ENCODE measurements around the gene BCL2L13.

BCL2L13 gene

DNA sequence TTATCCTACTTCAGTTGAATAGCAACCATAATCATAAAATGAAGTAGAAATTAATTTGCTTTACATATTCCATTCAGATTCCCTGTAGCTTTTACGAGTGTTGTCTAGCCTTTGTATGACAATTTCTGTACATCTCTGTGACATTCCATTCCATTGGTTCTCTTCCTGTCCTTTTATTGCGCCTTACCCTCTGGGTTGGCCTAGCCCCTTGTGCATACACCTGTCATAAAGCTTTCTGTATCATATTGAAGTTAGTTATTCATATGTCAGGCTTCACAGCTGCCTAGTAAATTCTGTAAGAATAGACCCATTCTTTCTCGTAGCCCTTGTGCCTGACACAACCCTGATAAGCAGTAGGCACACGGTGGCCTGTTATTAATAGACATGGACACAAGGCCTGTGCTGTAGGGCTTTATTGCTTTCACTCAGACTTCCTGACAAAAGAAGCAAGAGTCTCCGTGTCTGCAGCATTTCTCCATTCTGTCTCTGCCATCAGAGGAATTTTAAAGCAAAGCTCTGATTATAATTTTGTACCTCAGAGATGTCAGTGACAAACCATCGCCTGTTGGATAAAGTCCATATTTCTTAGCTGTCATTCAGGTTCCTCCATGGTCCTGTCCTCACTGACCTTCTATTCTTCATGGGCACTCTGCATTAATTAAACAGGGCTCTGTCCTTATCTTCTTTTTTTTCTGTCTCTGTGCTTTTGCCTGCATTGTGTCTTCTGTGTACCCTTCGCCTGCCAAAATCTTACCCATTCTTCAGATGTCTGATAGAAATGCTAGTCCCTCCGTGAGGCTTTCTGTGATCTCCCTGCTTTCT, 86.3 kb downstream of the BCL2L13 start:
- Histone ChIP-seq H3K4me3 (no peak overlapping the region), H3K9me3 (no peaks in the 10 kb centered on the region), H3K4me1 (peaks cover 0 to 43% (median 24%) of the 10 kb centered on the region in 4 donors), H3K27me3 (no peaks in the 10 kb centered on the region), H3K36me3 (peaks cover 6 to 28% (median 21%) of the 10 kb centered on the region in 3 donors), H3K27ac (peak overlapping the region; percentile 44 to 67)
- intact Hi-C loops (cut with DNase I; ENCODE audit: low total_unique reads), result loop anchor here (10.0 kb wide), 1 partner anchor 1590 kb away; no protein-coding TSS in a partner anchor
- DNase-seq, result no peak
- TF ChIP-seq, protein P1, sequence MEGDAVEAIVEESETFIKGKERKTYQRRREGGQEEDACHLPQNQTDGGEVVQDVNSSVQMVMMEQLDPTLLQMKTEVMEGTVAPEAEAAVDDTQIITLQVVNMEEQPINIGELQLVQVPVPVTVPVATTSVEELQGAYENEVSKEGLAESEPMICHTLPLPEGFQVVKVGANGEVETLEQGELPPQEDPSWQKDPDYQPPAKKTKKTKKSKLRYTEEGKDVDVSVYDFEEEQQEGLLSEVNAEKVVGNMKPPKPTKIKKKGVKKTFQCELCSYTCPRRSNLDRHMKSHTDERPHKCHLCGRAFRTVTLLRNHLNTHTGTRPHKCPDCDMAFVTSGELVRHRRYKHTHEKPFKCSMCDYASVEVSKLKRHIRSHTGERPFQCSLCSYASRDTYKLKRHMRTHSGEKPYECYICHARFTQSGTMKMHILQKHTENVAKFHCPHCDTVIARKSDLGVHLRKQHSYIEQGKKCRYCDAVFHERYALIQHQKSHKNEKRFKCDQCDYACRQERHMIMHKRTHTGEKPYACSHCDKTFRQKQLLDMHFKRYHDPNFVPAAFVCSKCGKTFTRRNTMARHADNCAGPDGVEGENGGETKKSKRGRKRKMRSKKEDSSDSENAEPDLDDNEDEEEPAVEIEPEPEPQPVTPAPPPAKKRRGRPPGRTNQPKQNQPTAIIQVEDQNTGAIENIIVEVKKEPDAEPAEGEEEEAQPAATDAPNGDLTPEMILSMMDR (IDR thresholded peaks at IDR 0.05), result no peak

DNA sequence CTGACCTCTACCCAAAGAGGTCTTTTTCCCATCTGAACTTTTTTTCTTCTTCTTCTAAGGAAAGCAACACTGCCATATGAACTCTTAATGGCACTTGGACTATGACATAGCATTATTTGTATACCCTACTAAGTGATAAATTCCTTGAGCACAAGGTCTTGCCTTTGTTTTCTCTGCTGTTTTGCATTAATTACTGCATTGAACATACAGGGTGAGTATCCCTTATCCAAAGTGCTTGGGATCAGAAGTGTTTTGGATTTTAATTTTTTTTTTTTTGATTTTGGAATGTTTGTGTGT, 86.9 kb downstream of the BCL2L13 start:
- Histone ChIP-seq H3K27ac (peak overlapping the region; percentile 44 to 67), H3K4me3 (no peak overlapping the region), H3K4me1 (peaks cover 0 to 43% (median 24%) of the 10 kb centered on the region in 4 donors), H3K36me3 (peaks cover 12 to 33% (median 26%) of the 10 kb centered on the region in 3 donors), H3K9me3 (no peaks in the 10 kb centered on the region), H3K27me3 (no peaks in the 10 kb centered on the region)
- DNase-seq, result no peak
- intact Hi-C loops (cut with DNase I; ENCODE audit: low total_unique reads), result loop anchor here (10.0 kb wide), 1 partner anchor 1589 kb away; no protein-coding TSS in a partner anchor
- TF ChIP-seq, protein P1 (IDR thresholded peaks at IDR 0.05), result no peak

DNA sequence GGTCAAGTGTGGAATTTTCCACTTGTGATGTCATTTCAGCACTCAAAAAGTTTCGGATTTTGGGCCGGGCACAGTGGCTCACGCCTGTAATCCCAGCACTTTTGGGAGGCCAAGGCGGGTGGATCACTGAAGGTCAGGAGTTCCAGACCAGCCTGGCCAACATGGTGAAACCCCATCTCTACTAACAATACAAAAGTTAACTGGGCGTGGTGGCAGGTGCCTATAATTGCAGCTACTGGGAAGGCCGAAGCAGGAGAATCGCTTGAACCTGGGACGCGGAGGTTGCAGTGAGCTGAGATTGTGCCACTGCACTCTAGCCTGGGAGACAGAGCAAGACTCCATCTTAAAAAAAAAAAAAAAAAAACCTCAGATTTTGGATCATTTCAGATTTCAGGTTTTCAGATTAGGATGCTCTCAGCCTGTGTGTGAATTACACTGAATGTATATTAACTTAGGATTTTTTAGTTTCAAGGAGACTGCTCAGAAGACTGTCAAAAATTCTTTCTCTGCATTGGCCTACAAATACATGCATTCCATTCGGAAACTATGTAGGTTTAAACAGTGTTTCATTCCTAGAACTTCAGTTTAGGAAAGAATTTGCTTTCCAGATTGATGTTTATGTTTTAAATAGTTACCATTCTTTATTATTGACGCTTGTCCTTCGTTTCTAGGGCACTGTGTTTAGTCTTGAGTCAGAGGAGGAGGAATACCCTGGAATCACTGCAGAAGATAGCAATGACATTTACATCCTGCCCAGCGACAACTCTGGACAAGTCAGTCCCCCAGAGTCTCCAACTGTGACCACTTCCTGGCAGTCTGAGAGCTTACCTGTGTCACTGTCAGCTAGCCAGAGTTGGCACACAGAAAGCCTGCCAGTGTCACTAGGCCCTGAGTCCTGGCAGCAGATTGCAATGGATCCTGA, 87.7 kb downstream of the BCL2L13 start:
- peak overlapping the region; percentile 17 to 67 for H3K27ac ChIP-seq
- intact Hi-C loops (cut with DNase I; ENCODE audit: low total_unique reads), result loop anchor here (10.0 kb wide), 1 partner anchor 1589 kb away; no protein-coding TSS in a partner anchor

DNA sequence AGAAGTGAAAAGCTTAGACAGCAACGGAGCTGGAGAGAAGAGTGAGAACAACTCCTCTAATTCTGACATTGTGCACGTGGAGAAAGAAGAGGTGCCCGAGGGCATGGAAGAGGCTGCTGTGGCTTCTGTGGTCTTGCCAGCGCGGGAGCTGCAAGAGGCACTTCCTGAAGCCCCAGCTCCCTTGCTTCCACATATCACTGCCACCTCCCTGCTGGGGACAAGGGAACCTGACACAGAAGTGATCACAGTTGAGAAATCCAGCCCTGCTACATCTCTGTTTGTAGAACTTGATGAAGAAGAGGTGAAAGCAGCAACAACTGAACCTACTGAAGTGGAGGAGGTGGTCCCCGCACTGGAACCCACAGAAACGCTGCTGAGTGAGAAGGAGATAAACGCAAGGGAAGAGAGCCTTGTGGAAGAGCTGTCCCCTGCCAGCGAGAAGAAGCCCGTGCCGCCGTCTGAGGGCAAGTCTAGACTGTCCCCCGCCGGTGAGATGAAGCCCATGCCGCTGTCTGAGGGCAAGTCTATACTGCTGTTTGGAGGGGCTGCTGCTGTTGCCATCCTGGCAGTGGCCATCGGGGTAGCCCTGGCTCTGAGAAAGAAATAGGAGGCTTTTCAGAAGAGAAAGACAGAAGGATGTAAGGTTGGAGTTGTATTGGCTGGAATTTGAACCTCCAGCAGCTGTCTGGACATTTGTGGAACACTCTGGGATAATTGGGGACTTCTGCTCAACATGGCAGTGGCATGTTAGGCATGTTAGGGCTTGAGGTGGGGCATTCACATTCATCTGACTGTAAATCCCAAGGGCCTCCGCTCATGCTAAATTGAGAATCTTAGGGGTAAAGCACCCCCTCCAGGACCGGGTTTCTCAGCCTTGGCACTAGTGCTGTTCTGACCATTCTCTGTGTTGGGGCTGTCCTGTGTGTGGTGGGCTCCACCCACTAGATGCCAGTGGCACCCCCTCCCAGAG, 88.7 kb downstream of the BCL2L13 start:
- Histone ChIP-seq H3K4me1 (peaks cover 0 to 43% (median 24%) of the 10 kb centered on the region in 4 donors), H3K4me3 (no peak overlapping the region), H3K9me3 (no peaks in the 10 kb centered on the region), H3K36me3 (peaks cover 18 to 47% (median 27%) of the 10 kb centered on the region in 3 donors), H3K27ac (peak overlapping the region; percentile 17 to 67), H3K27me3 (no peaks in the 10 kb centered on the region)
- DNase-seq, result no peak
- TF ChIP-seq, protein P1 (IDR thresholded peaks at IDR 0.05), result no peak
- intact Hi-C loops (cut with DNase I; ENCODE audit: low total_unique reads), result loop anchor here (10.0 kb wide), 1 partner anchor 1588 kb away; no protein-coding TSS in a partner anchor

More for the DNA sequence above, 87.7 kb downstream of the BCL2L13 start:
- DNase-seq, result no peak
- TF ChIP-seq, protein P1 (IDR thresholded peaks at IDR 0.05), result no peak
- H3K9me3 ChIP-seq, result no peaks in the 10 kb centered on the region
- peaks cover 16 to 38% (median 27%) of the 10 kb centered on the region in 3 donors for H3K36me3 ChIP-seq
- H3K4me1 ChIP-seq, result peaks cover 0 to 43% (median 24%) of the 10 kb centered on the region in 4 donors
- no peaks in the 10 kb centered on the region for H3K27me3 ChIP-seq
- no peak overlapping the region for H3K4me3 ChIP-seq

All from tibial artery (tissue), 4 donors.